ENCODE data around the gene ANXA11.

Gene ANXA11

DNA sequence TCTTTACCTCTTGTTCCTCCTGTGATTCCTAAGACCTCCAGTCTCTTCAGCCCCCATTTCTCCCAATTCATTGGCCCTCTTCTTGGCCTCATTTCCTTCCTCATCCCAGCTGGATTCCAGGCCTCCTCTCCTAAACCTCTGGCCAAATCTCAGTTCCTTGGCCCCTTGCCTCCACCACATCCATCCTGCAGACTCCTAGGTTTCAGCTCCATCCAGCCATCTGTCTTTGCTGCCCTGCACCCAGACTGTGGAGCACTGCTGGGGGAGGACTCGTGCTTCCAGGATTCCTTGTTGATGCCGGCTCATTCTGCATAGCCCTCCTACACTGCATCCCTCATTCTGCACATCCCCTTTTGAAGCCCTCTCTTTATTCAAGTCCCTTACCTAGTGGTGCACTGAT, 66.1 kb downstream of the ANXA11 start:
- H3K4me3 ChIP-seq (ENCODE audit: low read depth, low read length) = no peak overlapping the region
- H3K36me3 ChIP-seq (ENCODE audit: control insufficient read depth in 2 of 2, insufficient read depth in 1 of 2, low read length in 2 of 2) = no peaks in the 10 kb centered on the region
- CTCF ChIA-PET = interaction anchor here (1.1 kb wide), 1 partner anchor 122 kb away, joined by 4 read pairs; no protein-coding TSS in a partner anchor
- POLR2A ChIA-PET = no interaction called here
- no peaks in the 10 kb centered on the region for H3K9me3 ChIP-seq (ENCODE audit: control insufficient read depth, insufficient read depth, low read depth, low read length)
- no peaks in the 10 kb centered on the region; the same call in 1 of the 2 replicates for H3K4me1 ChIP-seq (ENCODE audit: control insufficient read depth, insufficient read depth, low read length)
- TF ChIP-seq ZNF174 (tag by site-specific recombination; IDR thresholded peaks at IDR 0.05) (no peak), ZNF324 (tag by site-specific recombination; IDR thresholded peaks at IDR 0.05) (no peak), ZNF664 (tag by site-specific recombination; IDR thresholded peaks at IDR 0.05) (no peak), ZNF2 (tag by site-specific recombination; IDR thresholded peaks at IDR 0.05) (no peak), SALL2 (tag by site-specific recombination; IDR thresholded peaks at IDR 0.05; ENCODE audit: borderline replicate concordance) (no peak), ZNF138 (tag by site-specific recombination; IDR thresholded peaks at IDR 0.05; ENCODE audit: borderline replicate concordance) (no peak), GLI4 (tag by site-specific recombination; IDR thresholded peaks at IDR 0.05) (no peak), ZNF202 (tag by site-specific recombination; IDR thresholded peaks at IDR 0.05; ENCODE audit: borderline replicate concordance) (no peak), KLF7 (tag by site-specific recombination; IDR thresholded peaks at IDR 0.05; ENCODE audit: borderline replicate concordance) (no peak), ZNF558 (tag by site-specific recombination; IDR thresholded peaks at IDR 0.05) (no peak), ZNF211 (tag by site-specific recombination; IDR thresholded peaks at IDR 0.05; ENCODE audit: low read depth) (no peak), PRDM1 (tag by site-specific recombination; IDR thresholded peaks at IDR 0.05) (no peak)
- TF ChIP-seq, protein P1, sequence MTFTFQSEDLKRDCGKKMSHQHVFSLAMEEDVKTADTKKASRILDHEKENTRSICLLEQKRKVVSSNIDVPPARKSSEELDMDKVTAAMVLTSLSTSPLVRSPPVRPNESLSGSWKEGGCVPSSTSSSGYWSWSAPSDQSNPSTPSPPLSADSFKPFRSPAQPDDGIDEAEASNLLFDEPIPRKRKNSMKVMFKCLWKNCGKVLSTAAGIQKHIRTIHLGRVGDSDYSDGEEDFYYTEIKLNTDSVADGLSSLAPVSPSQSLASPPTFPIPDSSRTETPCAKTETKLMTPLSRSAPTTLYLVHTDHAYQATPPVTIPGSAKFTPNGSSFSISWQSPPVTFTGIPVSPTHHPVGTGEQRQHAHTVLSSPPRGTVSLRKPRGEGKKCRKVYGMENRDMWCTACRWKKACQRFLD (tag by site-specific recombination; IDR thresholded peaks at IDR 0.05) = no peak
- TF ChIP-seq, protein P2, sequence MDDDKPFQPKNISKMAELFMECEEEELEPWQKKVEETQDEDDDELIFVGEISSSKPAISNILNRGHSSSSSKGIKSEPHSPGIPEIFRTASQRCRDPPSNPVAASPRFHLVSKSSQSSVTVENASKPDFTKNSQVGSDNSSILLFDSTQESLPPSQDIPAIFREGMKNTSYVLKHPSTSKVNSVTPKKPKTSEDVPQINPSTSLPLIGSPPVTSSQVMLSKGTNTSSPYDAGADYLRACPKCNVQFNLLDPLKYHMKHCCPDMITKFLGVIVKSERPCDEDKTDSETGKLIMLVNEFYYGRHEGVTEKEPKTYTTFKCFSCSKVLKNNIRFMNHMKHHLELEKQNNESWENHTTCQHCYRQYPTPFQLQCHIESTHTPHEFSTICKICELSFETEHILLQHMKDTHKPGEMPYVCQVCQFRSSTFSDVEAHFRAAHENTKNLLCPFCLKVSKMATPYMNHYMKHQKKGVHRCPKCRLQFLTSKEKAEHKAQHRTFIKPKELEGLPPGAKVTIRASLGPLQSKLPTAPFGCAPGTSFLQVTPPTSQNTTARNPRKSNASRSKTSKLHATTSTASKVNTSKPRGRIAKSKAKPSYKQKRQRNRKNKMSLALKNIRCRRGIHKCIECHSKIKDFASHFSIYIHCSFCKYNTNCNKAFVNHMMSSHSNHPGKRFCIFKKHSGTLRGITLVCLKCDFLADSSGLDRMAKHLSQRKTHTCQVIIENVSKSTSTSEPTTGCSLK (tag by site-specific recombination; IDR thresholded peaks at IDR 0.05) = no peak
- TF ChIP-seq, protein P3, sequence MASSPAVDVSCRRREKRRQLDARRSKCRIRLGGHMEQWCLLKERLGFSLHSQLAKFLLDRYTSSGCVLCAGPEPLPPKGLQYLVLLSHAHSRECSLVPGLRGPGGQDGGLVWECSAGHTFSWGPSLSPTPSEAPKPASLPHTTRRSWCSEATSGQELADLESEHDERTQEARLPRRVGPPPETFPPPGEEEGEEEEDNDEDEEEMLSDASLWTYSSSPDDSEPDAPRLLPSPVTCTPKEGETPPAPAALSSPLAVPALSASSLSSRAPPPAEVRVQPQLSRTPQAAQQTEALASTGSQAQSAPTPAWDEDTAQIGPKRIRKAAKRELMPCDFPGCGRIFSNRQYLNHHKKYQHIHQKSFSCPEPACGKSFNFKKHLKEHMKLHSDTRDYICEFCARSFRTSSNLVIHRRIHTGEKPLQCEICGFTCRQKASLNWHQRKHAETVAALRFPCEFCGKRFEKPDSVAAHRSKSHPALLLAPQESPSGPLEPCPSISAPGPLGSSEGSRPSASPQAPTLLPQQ (tag by site-specific recombination; IDR thresholded peaks at IDR 0.05) = no peak
- TF ChIP-seq, protein P4, sequence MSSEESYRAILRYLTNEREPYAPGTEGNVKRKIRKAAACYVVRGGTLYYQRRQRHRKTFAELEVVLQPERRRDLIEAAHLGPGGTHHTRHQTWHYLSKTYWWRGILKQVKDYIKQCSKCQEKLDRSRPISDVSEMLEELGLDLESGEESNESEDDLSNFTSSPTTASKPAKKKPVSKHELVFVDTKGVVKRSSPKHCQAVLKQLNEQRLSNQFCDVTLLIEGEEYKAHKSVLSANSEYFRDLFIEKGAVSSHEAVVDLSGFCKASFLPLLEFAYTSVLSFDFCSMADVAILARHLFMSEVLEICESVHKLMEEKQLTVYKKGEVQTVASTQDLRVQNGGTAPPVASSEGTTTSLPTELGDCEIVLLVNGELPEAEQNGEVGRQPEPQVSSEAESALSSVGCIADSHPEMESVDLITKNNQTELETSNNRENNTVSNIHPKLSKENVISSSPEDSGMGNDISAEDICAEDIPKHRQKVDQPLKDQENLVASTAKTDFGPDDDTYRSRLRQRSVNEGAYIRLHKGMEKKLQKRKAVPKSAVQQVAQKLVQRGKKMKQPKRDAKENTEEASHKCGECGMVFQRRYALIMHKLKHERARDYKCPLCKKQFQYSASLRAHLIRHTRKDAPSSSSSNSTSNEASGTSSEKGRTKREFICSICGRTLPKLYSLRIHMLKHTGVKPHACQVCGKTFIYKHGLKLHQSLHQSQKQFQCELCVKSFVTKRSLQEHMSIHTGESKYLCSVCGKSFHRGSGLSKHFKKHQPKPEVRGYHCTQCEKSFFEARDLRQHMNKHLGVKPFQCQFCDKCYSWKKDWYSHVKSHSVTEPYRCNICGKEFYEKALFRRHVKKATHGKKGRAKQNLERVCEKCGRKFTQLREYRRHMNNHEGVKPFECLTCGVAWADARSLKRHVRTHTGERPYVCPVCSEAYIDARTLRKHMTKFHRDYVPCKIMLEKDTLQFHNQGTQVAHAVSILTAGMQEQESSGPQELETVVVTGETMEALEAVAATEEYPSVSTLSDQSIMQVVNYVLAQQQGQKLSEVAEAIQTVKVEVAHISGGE (tag by site-specific recombination; conservative IDR thresholded peaks at IDR 0.05; ENCODE audit: low read depth) = no peak
- no peak overlapping the region for H3K27ac ChIP-seq (ENCODE audit: extremely low read depth, low read depth, low read length)

DNA sequence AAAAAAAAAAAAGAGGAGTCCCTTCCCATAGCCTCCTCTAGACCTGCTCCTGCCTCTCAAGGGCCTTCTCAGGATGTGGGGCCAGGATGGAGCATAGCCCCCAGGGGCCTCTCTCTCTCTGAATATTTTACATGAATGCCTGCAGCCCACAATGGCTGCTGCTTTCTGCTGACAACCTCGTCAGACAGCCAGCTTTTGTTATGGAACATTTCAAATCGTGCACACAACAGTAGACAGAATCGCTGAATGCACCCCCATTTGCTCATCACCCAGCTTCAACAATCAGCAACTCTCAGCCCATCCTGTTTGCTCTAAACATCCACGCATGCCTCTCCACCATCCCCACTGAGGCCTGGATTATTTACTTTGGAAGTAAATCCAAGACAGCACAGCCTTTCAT, 67.4 kb downstream of the ANXA11 start:
- POLR2A ChIA-PET = no interaction called here
- Histone ChIP-seq H3K4me3 (ENCODE audit: low read depth, low read length) (no peak overlapping the region), H3K9me3 (ENCODE audit: control insufficient read depth, insufficient read depth, low read depth, low read length) (no peaks in the 10 kb centered on the region), H3K36me3 (ENCODE audit: control insufficient read depth in 2 of 2, insufficient read depth in 1 of 2, low read length in 2 of 2) (no peaks in the 10 kb centered on the region), H3K27ac (ENCODE audit: extremely low read depth, low read depth, low read length) (no peak overlapping the region), H3K4me1 (ENCODE audit: control insufficient read depth, insufficient read depth, low read length) (no peaks in the 10 kb centered on the region)
- CTCF ChIA-PET = interaction anchor here (0.8 to 1.1 kb wide), 2 partner anchors 123 kb away, joined by 3 to 4 read pairs; no protein-coding TSS in a partner anchor
- TF ChIP-seq, protein P5, sequence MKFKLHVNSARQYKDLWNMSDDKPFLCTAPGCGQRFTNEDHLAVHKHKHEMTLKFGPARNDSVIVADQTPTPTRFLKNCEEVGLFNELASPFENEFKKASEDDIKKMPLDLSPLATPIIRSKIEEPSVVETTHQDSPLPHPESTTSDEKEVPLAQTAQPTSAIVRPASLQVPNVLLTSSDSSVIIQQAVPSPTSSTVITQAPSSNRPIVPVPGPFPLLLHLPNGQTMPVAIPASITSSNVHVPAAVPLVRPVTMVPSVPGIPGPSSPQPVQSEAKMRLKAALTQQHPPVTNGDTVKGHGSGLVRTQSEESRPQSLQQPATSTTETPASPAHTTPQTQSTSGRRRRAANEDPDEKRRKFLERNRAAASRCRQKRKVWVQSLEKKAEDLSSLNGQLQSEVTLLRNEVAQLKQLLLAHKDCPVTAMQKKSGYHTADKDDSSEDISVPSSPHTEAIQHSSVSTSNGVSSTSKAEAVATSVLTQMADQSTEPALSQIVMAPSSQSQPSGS (tag by site-specific recombination; IDR thresholded peaks at IDR 0.05; ENCODE audit: low read depth) = no peak
- TF ChIP-seq ZNF48 (tag by site-specific recombination; IDR thresholded peaks at IDR 0.05) (no peak), ZNF221 (tag by site-specific recombination; IDR thresholded peaks at IDR 0.05; ENCODE audit: borderline replicate concordance) (no peak), SALL2 (tag by site-specific recombination; IDR thresholded peaks at IDR 0.05; ENCODE audit: borderline replicate concordance) (no peak), ZNF530 (tag by site-specific recombination; IDR thresholded peaks at IDR 0.05; ENCODE audit: low read depth) (no peak), ZNF707 (tag by site-specific recombination; IDR thresholded peaks at IDR 0.05) (no peak)
- TF ChIP-seq, protein P6, sequence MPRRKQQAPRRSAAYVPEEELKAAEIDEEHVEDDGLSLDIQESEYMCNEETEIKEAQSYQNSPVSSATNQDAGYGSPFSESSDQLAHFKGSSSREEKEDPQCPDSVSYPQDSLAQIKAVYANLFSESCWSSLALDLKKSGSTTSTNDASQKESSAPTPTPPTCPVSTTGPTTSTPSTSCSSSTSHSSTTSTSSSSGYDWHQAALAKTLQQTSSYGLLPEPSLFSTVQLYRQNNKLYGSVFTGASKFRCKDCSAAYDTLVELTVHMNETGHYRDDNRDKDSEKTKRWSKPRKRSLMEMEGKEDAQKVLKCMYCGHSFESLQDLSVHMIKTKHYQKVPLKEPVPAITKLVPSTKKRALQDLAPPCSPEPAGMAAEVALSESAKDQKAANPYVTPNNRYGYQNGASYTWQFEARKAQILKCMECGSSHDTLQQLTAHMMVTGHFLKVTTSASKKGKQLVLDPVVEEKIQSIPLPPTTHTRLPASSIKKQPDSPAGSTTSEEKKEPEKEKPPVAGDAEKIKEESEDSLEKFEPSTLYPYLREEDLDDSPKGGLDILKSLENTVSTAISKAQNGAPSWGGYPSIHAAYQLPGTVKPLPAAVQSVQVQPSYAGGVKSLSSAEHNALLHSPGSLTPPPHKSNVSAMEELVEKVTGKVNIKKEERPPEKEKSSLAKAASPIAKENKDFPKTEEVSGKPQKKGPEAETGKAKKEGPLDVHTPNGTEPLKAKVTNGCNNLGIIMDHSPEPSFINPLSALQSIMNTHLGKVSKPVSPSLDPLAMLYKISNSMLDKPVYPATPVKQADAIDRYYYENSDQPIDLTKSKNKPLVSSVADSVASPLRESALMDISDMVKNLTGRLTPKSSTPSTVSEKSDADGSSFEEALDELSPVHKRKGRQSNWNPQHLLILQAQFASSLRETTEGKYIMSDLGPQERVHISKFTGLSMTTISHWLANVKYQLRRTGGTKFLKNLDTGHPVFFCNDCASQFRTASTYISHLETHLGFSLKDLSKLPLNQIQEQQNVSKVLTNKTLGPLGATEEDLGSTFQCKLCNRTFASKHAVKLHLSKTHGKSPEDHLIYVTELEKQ (tag by site-specific recombination; IDR thresholded peaks at IDR 0.05; ENCODE audit: borderline replicate concordance) = no peak

Measured in HEK293 (cell line).